HG03469 (cell line): Measurements from ENCODE around the gene KRTAP3-1.
"Not testable (repeated sequence)": the region's sequence is repeated elsewhere in the genome, so short reads cannot be mapped to it uniquely, and the experiment has no call there.

Experiments
- ATAC-seq: cut with Tn5 transposase; IDR thresholded peaks from one replicate; pipeline ENCODE4 v1.9.1; 2021; ENCODE audit warnings: mild to moderate bottlenecking, moderate library complexity, moderate number of reproducible peaks; ENCODE audit not compliant: unreplicated experiment

KRTAP3-1 gene

DNA sequence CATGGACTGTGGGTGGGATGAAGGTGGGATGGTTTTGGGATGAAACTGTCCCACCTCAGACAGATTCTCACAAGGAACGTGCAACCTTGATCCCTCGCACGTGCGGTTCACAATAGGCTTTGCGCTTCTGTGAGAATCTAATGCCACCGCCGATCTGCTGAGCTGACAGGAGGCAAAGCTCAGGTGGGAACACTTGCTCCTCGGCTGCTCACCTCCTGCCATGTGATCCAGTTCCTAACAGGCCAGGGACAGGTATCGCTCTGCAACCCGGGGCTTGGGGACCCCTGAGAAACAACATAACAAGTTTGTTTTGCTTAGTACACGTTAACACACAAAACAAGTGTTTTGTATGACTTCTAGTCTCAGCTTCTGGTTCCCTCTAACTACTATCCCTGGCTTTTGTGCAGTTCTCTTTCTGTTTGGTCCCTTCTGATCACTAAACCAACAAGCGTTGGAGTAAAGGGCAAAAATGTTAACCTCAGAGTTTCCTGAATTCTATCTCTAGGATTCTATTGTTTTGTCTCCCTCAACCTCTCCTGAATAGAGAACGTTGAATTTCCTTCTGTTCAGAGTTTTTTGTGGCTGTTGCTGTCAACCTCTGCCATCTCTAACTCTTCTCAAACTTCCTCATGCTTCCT lies 7.8 kb upstream of the KRTAP3-1 start:
- ATAC-seq = no peak

GRCh38 chr17:41015454-41015853 lies 6.5 kb upstream of the KRTAP3-1 start:
- no peak for ATAC-seq

DNA sequence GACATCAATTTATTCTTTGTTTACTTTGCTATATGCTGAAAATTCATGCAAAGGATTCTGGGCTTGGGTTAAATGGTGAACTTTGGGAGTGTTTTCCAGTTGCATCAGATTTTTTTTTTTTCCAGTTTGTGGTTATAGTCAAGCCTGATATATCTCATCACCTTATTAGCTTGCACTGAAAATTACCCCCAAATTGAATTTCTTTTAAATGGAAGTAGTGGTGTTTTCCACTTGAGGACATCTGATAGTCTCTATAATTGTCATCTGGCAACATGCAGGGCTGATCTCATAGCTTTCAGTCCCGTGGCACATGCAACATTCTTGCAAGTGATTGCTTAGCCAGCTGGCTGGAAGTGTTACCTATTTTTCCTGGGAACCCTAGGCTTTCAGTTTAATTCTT lies 4.7 kb upstream of the KRTAP3-1 start:
- ATAC-seq = no peak

GRCh38 chr17:41013181-41013580 lies 4.3 kb upstream of the KRTAP3-1 start:
- no peak for ATAC-seq

DNA sequence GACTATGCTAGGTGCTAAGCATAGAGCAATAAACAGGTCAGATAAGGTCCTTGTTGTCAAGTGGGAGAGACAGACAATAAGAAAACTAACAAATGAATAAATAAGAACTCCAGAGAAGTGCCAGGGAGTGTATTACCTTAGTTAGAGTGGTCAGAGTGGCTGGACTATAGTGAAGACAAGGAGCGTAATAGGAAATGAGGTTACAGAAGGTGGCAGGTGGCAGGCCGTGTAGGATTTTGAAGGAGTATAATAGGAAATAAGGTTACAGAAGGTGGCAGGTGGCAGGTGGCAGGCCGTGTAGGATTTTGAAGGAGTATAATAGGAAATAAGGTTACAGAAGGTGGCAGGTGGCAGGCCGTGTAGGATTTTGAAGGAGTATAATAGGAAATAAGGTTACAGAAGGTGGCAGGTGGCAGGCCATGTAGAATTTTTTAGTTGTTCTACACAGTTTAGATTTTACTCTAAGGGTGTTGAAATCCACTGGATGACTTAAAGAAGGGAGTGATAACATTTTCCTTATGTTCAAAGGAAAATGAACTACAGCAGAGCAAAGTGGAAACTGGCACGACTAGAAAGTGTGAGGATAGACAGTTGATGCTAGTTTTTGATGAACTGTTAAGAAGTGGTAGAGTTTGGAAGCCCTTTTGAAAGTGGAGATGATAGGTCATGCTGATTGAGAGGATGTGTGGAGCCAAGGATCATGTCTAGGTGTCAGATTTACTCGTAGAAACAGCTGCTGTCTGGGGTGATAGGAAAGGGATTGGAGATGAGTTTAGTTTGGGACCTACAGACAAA lies 3.6 kb upstream of the KRTAP3-1 start:
- no peak for ATAC-seq

DNA sequence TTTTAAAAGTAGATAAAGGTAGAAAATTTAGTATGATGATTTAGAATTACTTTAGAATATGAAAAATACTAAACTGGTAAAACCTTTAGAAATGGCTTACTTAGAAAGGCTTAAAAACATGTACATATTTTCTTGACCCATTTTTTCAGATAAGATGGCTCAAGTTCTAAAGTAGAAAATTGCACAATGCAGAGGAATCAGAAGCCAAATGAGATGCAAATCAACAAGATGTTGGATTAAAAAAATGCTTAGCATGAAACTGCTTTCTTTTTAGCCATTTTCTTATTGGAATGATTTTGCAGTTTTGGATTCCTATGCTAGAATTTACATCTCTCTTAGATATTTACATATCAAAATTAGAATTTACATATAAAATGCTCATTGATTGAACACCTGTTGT lies 1.5 kb upstream of the KRTAP3-1 start:
- no peak for ATAC-seq

DNA sequence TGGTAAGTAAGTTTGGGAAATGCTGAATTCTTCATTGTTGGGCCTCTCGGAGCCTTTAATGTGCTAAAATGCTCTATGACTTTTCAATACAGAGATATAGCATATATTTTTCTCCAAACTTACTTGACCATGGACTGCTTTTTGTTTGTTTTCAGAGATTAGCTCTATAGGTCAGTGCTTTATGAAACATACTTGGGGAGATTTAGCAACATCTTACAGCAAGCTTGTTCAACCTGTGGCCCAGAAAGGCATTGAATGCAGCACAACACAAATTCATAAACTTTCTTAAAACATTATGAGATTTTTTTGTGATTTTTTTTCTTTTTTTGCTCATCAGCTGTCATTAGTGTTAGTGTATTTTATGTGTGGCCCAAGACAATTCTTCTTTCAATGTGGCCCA lies 1.0 kb upstream of the KRTAP3-1 start:
- ATAC-seq = no peak

DNA sequence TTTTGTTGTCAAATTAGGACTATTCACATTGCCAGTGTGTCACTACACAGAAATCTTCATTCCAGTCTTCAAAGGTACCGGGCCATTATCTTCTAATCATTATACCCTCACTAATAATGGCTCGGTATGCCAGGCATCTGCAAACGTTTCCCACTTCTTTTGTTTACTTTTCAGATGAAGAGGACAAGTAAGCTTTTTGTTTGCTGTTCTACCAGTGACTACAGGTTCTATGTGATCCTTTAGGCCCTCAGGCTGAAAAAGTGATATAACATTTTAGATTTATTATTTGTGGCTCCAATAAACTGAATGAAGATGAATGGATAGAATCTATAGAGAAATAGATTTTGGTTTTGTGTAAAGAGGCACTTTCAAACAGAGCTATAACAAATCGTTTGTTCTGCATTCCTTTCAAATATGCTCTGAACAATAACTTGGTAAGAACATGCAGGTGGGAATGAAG lies 403 bp upstream of the KRTAP3-1 start:
- no peak for ATAC-seq

GRCh38 chr17:41004397-41004796 lies 4.5 kb downstream of the KRTAP3-1 start:
- no peak for ATAC-seq

- no peak for ATAC-seq
Measured at GRCh38 chr17:41003926-41004325, 5.0 kb downstream of the KRTAP3-1 start.

GRCh38 chr17:41002814-41003213 lies 6.1 kb downstream of the KRTAP3-1 start:
- no peak for ATAC-seq

GRCh38 chr17:41001795-41002194 lies 7.1 kb downstream of the KRTAP3-1 start:
- no peak for ATAC-seq

DNA sequence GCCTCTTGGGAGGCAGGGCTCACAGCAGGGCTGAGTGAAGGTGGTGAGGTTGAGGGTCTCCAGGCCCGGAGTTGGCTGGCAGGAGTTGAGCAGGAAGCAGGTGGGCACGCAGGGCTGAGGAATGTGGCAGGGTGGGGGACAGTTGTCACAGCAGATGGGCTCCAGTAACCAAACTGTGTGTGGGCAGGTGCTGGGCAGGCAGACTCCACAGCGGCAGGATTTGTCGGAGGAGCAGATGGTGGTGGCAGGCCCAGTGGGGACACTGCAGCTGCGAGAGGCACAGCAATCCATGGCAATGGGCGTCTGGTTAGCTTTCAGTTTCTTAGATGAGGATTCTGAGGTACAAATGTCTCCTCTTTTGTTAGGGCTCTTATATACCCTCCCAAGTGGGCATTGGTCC lies 9.4 kb downstream of the KRTAP3-1 start, which contains the start of gene KRTAP3-2:
KRTAP3-2 (minus strand) TSS at position 344 of the 400 bp plus-strand sequence; CDS start at position 291, 53 bp downstream.
- not testable (repeated sequence) for ATAC-seq

DNA sequence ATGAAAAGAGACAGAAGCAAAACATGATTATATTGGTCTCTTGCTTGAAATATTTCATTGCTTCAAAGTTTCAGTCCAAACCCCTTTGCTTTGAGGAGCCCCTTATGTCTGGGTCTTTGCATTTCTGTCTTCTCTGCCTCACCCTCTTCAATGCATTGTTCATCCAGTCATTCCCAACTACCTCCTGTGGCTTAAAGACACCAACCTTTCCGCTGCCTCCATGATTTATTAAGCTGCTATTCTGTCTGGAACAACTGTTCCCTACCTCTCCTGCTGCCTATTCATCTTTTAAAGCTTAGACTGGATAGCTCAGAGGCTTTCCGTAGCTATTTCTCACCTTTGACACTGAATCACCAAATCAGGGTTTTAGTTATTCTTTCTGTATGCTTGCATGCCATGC lies 11.6 kb downstream of the KRTAP3-1 start:
- no peak for ATAC-seq

- ATAC-seq = no peak
Measured at GRCh38 chr17:40996829-40997228, 12.1 kb downstream of the KRTAP3-1 start.

DNA sequence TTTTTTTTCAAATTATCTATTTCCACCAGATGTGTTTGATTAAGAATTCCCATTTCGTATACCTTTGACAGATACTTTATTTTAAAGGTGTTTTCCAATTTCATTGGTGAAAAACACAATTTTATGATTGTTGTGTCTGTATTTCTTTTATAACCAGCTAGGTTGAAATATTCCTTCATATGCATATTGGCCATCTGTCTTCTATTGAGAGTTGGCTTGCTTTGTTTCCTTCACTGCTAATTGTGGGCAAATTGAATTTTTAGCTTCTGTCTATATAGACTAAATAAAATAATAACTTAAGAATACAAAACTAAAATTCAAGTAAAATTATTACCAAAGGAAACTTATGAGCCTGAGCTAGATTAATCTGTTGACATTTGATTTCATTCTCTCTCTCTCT lies 13.8 kb downstream of the KRTAP3-1 start:
- ATAC-seq = no peak

DNA sequence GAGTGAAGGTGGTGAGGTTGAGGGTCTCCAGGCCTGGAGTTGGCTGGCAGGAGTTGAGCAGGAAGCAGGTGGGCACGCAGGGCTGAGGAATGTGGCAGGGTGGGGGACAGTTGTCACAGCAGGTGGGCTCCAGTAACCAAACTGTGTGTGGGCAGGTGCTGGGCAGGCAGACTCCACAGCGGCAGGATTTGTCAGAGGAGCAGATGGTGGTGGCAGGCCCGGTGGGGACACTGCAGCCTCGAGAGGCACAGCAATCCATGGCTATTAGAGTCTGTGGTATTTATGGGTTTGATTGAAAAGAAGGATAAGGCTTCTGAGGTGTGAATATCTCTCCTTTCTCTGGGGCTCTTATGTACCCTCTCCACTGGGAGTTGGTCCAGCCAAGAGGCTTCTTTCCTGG lies 15.1 kb downstream of the KRTAP3-1 start, which contains the start of gene KRTAP3-3:
KRTAP3-3 (minus strand) TSS at position 326 of the 400 bp plus-strand sequence; CDS start at position 259, 67 bp downstream.
- ATAC-seq = no peak

DNA sequence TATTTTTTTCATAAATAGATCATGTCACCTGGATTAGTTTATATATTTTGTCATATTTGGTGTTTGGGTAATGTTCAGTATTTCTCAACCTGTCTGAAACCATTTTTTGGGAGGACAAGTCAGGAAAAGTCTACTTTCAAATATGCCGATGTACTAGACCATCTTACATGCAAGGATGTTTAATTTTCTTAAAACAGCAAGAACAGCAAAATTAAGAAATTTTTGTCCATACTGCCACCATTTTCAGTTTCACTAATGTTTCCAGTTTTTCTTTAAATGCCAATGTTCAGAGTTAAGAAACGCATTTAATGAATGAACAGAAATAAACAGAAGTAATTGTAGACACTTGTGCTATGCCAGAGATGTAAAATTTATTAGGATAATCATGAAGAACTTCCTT lies 15.8 kb downstream of the KRTAP3-1 start:
- no peak for ATAC-seq

DNA sequence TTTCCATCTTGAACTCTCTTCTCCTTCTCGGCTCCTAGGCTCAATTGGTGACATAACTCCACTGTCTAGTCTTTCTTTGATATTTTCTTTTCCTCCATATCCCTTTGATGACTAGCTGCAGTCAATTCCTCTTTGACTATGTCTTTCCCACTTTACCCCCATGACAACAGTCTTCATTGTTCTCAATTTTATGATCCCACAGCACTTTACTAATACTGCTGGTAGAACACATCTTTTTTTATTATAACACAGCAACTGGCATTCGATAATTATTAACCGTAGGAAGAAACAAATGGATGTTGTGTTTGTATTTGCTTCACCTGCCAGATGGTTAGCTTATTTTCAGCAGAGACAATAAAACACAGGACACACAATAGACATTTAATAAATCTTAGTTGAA lies 16.3 kb downstream of the KRTAP3-1 start:
- no peak for ATAC-seq

DNA sequence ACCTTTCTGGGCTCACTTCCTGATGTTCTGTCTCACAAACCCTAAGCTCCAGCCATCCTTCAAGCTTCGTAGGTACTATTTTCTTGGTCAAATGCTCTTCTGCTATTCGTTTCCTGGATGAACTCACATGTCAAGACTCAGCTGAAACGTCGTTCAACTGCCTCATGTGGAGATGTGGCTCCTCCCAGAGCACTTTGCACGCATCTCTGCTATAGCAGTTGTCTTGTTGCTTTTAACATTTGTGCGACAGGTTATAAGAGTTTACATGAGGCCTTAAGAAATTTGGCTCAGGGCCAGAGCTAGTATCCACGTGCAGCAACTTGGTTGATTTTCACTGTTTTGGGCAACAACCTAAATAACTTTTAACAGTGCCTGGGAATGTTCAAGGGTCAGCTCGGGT lies 22.0 kb downstream of the KRTAP3-1 start:
- ATAC-seq = no peak

DNA sequence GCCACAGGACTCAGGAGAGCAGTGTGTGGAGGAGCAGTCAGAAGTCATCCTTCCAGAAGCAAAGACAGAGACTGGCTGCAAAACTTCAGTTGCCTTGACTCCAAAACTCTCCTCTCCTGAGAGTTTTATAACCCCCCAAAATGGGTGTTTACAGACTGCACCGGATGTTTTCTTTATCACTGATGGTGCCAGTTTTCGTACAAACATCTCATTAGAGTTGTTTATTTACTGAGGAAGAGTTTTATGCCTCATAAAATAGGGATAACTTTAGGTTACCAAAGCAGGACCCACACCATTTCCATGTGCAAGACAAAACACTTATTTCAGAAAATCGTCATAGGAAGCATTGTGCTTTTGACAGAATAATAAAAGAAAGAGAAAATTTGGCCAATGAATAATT lies 24.7 kb downstream of the KRTAP3-1 start, which contains the start of gene KRT40:
KRT40 (minus strand) TSS at position 101 of the 400 bp plus-strand sequence; CDS start at position 48, 53 bp downstream.
- ATAC-seq = no peak

DNA sequence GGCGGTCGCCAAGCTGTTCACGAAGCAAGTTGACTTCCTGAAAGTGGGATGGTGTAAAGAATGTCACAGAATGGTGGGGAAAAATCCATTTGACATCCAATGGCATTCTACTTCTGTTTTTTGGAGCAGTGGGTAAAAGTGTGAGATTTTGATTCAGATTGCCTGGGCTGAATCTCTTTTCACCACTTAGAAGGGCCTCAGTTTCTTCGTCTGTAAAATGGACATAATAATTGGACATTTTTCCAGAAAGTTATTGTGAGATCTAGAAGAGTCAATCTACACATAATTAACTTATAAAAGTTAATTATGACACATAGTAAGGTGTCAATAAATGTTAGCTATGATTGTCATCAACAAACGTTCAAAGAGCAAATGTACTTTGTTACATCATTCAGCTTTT lies 27.8 kb downstream of the KRTAP3-1 start:
- ATAC-seq = no peak
